Epithelial cell of proximal tubule (primary cell): ENCODE measurements around the gene TRIM25. TPM values are rescaled to one million over a fixed set of nuclear protein-coding genes. Genes with fewer than 3 reads are reported as not detected.

Experiments used
- DNase-seq: peaks from one replicate; pipeline ENCODE4 v3.0.0-alpha.2; 2011; ENCODE audit warnings: low read depth
- H3K4me3 ChIP-seq: 2 replicates; pipeline ENCODE4 v1.5.1; 2011; ENCODE audit warnings: low read depth, mild to moderate bottlenecking, low read length
- total RNA-seq: library from RNA; depleted of rRNA; stranded (reverse); fragments of >200 nt; gene quantifications from 2 replicates; pipeline ENCODE4 v1.2.3, GENCODE V29; 2015
- TF ChIP-seq, protein P1 (sequence below): conservative IDR thresholded peaks from 2 replicates; pipeline ENCODE4 v1.5.1; 2012; ENCODE audit warnings: low read depth, mild to moderate bottlenecking, low read length

Gene TRIM25
- total RNA-seq, 1 donor from 2014 or later: 58.1 TPM

DNA sequence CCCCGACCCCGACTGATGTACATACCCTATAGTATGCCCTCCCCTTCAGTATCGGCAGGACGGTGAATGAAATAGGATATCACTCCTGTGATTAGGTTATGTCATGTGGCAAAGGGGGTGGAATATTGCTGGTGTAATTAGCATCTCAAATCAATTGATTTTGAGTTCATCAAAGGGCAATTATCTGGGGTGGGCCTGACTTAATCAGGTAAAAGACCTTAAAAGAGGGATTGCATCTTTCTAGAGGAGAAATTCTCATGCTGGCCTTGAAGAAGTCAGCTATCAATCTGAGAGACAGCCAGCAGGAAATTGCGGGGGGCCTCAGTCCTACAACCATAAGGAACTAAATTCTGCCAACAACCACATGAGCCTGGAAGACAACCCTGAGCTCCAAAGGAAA lies 10.3 kb downstream of the TRIM25 start:
- no peak overlapping the region for H3K4me3 ChIP-seq
- DNase-seq: no peak
- TF ChIP-seq, protein P1, sequence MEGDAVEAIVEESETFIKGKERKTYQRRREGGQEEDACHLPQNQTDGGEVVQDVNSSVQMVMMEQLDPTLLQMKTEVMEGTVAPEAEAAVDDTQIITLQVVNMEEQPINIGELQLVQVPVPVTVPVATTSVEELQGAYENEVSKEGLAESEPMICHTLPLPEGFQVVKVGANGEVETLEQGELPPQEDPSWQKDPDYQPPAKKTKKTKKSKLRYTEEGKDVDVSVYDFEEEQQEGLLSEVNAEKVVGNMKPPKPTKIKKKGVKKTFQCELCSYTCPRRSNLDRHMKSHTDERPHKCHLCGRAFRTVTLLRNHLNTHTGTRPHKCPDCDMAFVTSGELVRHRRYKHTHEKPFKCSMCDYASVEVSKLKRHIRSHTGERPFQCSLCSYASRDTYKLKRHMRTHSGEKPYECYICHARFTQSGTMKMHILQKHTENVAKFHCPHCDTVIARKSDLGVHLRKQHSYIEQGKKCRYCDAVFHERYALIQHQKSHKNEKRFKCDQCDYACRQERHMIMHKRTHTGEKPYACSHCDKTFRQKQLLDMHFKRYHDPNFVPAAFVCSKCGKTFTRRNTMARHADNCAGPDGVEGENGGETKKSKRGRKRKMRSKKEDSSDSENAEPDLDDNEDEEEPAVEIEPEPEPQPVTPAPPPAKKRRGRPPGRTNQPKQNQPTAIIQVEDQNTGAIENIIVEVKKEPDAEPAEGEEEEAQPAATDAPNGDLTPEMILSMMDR: no peak

DNA sequence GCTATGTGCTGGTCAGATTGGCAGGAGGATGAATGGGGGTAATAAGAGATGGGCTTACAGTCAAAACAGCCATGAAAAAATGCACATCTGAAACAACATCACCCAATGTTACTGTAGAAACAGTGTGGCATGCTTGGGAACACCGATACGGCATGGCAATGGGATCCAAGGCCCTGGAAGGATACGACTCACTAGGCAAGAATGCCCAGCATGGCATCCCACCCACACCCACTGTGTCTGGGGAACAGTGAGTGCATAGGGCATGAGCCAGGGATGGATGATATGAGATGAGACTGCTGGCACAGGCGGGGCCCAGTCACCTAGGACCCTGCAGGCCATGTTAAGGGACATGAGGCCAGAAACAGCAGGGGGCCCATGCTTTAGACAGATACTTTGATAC lies 11.5 kb downstream of the TRIM25 start:
- H3K4me3 ChIP-seq: no peak overlapping the region
- peak; percentile 65 for DNase-seq
- TF ChIP-seq, protein P1: no peak

DNA sequence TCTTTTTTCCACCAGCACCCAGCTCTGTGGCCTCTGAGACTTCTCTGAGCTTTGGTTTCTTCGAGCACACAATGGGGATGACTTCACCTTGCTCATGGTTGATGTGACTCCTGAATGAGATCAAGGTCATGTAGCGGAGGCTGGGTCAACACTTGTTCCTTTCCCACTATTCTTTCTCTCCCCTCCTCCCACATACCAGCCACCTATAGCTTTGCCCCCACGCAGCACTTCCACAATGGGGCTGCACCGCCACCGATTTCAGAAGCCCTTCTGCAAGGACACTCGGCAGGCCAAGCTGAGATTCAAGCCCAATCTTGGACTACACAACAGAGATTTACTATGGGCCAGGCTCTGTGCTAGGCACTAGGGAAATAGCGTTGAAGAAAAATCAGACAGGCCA lies 14.4 kb downstream of the TRIM25 start:
- TF ChIP-seq, protein P1: no peak
- DNase-seq: no peak
- no peak overlapping the region for H3K4me3 ChIP-seq

DNA sequence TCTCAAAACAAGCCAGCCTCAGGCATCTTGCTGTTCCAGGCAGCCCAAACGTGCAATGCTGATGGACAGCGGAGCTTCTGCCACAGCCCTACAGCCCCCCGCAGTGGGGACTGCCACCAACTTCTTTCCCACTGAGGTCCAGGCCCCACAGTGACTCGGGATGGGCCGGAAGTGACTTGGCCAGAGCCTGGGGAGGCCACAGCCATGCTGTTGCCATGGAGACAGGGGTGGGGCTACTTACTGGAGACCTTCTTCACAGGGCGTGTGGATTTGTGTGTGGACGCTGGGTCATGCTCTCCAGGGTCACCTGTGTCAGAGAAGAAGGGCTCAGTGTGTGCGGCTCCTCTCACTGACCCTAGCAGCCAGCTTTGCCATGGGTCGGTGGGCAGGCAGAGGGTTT lies 15.0 kb downstream of the TRIM25 start:
- TF ChIP-seq, protein P1: no peak
- DNase-seq: no peak
- no peak overlapping the region for H3K4me3 ChIP-seq

DNA sequence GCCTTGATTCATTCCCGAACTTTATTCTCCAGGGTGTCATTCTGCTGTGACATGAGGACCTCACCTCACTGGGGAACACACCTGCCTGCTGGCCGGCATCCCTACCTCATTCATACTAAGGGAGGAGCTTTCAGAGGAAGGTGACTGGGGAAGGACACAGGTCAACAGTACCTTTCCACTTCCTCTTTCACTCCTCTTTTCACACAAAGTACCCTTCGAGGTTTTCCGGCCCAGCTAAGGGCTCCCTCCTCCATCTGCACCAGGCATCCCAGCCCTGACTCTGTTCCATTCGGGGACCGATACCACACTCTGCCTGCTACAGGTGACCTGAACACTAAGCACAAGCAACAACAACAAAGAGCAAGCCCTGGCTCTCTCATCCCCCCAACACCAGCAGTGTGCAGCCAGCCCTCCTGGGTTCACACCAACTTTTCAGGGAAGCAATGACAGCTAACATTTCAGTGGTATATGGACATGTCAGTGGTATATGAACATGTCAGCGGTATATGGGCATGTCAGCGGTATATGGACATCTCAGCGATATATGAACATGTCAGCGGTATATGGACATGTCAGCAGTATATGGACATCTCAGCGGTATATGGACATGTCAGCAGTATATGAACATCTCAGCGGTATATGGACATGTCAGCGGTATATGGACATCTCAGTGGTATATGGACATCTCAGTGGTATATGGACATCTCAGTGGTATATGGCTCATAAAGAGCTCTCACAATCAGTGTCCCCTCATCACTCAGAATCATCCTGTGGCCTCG lies 16.0 kb downstream of the TRIM25 start:
- DNase-seq: no peak

DNA sequence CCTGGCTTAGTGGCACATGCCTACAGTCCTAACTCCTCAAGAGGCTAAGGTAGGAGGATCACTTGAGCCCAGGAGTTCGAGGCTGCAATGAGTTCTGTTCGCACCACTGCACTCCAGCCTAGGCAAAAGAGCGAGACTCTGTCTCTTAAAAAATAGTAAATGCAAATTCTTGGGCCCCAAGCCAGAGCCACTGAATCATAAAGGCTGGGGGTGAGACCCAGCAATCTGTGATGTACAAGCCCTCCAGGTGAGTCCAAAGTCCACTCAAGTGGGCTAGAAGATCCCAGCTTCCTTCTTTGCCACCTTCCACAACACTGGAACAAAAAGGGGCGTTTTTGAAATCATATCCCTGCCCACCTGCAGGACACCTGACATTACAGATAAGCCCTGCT lies 16.9 kb downstream of the TRIM25 start:
- no peak for DNase-seq
- no peak overlapping the region for H3K4me3 ChIP-seq
- TF ChIP-seq, protein P1: no peak

More for the DNA sequence above, 16.0 kb downstream of the TRIM25 start:
- H3K4me3 ChIP-seq: no peak overlapping the region
- TF ChIP-seq, protein P1: no peak
